Heart left ventricle (tissue), 16 donors: Measurements from ENCODE around the gene DUSP16. TPM values are rescaled to one million over a fixed set of nuclear protein-coding genes. Genes with fewer than 3 reads are reported as not detected.

ENCODE experiments used
- ATAC-seq, 4 donors: fragments of 200-7000 bp; cut with Tn5 transposase; one replicate each; pipeline ENCODE4 v1.9.1; 2020 to 2022; ENCODE audit warnings: moderate library complexity in 4 of 4, mild to moderate bottlenecking in 3 of 4, moderate number of reproducible peaks in 1 of 4
- DNase-seq, 5 donors: peaks; one replicate each; pipeline ENCODE4 v3.0.0-alpha.2; 2020
- H3K27ac ChIP-seq, 12 donors: fragments of 200-600 bp; sonication (generic) in 4 of 12; one replicate each; pipeline versions ENCODE4 v1.5.0 to v1.8.0; 2016 to 2022; ENCODE audit warnings: mild to moderate bottlenecking in 2 of 12
- H3K27me3 ChIP-seq, 9 donors: fragments of 200-600 bp; sonication (generic) in 2 of 9; one replicate each; pipeline versions ENCODE4 v1.5.1 to v1.8.0; 2016 to 2022; ENCODE audit warnings: mild to moderate bottlenecking in 3 of 9
- H3K36me3 ChIP-seq, 9 donors: fragments of 200-600 bp; sonication (generic) in 2 of 9; one replicate each; pipeline versions ENCODE4 v1.5.0 to v1.8.0; 2018 to 2022; ENCODE audit warnings: mild to moderate bottlenecking in 2 of 9
- H3K4me1 ChIP-seq, 12 donors: fragments of 200-600 bp; sonication (generic) in 4 of 12; one replicate each; pipeline versions ENCODE4 v1.5.0 to v1.8.0; 2016 to 2022; ENCODE audit warnings: mild to moderate bottlenecking in 3 of 12
- H3K4me3 ChIP-seq, 12 donors: fragments of 200-600 bp; sonication (generic) in 4 of 12; one replicate each; pipeline versions ENCODE4 v1.5.0 to v1.8.0; 2017 to 2022; ENCODE audit warnings: mild to moderate bottlenecking in 9 of 12, moderate library complexity in 4 of 12
- H3K9me3 ChIP-seq, 12 donors: fragments of 200-600 bp; sonication (generic) in 4 of 12; one replicate each; pipeline versions ENCODE4 v1.5.0 to v1.8.0; 2016 to 2022; ENCODE audit warnings: mild to moderate bottlenecking in 1 of 12
- POLR2A ChIP-seq, 2 donors: fragments of 450-650 bp; IDR thresholded peaks; one replicate each; pipeline ENCODE4 v1.6.1; 2017; ENCODE audit warnings: antibody characterized with exemption in 2 of 2, mild to moderate bottlenecking in 2 of 2, moderate library complexity in 2 of 2
- WGBS, 4 donors: extraction: QIAGEN DNeasy Blood & Tissue Kit in 2 of 4; methylation state at CpG; one replicate each; pipeline versions ENCODE4 v1.1.5 to v1.1.7; 2013 to 2018; 5-methylcytosine and 5-hydroxymethylcytosine counted together
- intact Hi-C, 10 donors: fragments of 100-400 bp; cut with DNase I; formaldehyde crosslinking; loops; one replicate each; pipeline versions ENCODE4 v1.11.1 to v1.14.2; 2022
- polyA plus RNA-seq, 2 donors: library from polyadenylated mRNA; stranded (reverse); fragments of 200-250 nt; gene quantifications; one replicate each; pipeline ENCODE4 v1.2.3, GENCODE V29; 2013
- total RNA-seq, 9 donors: library from RNA; depleted of rRNA in 2 of 9; stranded (reverse); fragments of >200 nt in 2 of 9; fragmentation: NEBNext Ultra II Directional in 3 of 9; extraction: Animal tissue kit (Norgen Biotek cat#: 25700) in 3 of 9; gene quantifications; one replicate each; pipeline versions ENCODE4 v1.1.0 to v1.2.4, GENCODE V29; 2016 to 2023
- TF ChIP-seq, protein P1 (sequence below), 12 donors: fragments of 200-600 bp; sonication (generic) in 4 of 12; IDR thresholded peaks; one replicate each; pipeline versions ENCODE4 v1.5.0 to v1.8.0; 2018 to 2022; ENCODE audit warnings: antibody characterized with exemption in 12 of 12, mild to moderate bottlenecking in 5 of 12
- donor health status: ischemic (EF 13 %, LVEDD 7.1; RV severe dilation, severe dysfunction).
- donor health status: healthy with polysubstance abuse.
- donor health status: DM: no; HTN: yes; CAD: no.
- donor health status: DM: no; HTN: no; CAD: no.
- donor health status: ischemic (EF 25% LVEDD 6.9; RV normal size, moderate dysfunction).
- donor health status: ischemic (EF 25% LVEDD 5.7; RV mildly dilated, moderate dysfunction).
- donor health status: healthy.
- donor health status: DM: yes; HTN: yes; CAD: no.
- donor health status: ischemic (EF 35%, LVEDD 5.7; RV mildly dilated, moderate dysfunction).
- donor health status: nonischemic (EF 11% LVEDD 7.7; RV severe dilation, severe dysfunction).
- donor health status: DM: yes; HTN: yes; CAD: no.
- donor health status: PGD.
- donor health status: ischemic (EF 29% LVEDD 5.4; RV normal size, mild dysfunction).
- donor health status: nonischemic (EF 23%, LVEDD 6.1; RV moderate dilation, normal function).

Gene DUSP16
- total and polyA plus RNA-seq, 11 donors = 2.5 to 24.7 (median 15.1) TPM

GRCh38 chr12:12499909-12500604 lies 62.6 kb downstream of the DUSP16 start:
- Histone ChIP-seq H3K9me3 (no peaks in the 10 kb centered on the region), H3K4me3 (no peak overlapping the region), H3K36me3 (peaks cover 0 to 42% (median 12%) of the 10 kb centered on the region in 9 donors), H3K27me3 (no peaks in the 10 kb centered on the region), H3K4me1 (peaks cover 0 to 20% (median 5%) of the 10 kb centered on the region in 12 donors), H3K27ac (no peak overlapping the region)
- ATAC-seq = no peak
- TF ChIP-seq POLR2A (IDR thresholded peaks at IDR 0.05) = no peak
- TF ChIP-seq, protein P1, sequence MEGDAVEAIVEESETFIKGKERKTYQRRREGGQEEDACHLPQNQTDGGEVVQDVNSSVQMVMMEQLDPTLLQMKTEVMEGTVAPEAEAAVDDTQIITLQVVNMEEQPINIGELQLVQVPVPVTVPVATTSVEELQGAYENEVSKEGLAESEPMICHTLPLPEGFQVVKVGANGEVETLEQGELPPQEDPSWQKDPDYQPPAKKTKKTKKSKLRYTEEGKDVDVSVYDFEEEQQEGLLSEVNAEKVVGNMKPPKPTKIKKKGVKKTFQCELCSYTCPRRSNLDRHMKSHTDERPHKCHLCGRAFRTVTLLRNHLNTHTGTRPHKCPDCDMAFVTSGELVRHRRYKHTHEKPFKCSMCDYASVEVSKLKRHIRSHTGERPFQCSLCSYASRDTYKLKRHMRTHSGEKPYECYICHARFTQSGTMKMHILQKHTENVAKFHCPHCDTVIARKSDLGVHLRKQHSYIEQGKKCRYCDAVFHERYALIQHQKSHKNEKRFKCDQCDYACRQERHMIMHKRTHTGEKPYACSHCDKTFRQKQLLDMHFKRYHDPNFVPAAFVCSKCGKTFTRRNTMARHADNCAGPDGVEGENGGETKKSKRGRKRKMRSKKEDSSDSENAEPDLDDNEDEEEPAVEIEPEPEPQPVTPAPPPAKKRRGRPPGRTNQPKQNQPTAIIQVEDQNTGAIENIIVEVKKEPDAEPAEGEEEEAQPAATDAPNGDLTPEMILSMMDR (IDR thresholded peaks at IDR 0.05) = no peak
- WGBS, 4 donors = 93 to 97% (median 94%) methylated on average over 5 of the region's 5 CpGs
- no peak for DNase-seq
- intact Hi-C loops = loop anchor here in 1 of 10 donors (10.0 kb wide), 1 partner anchor 65 kb away; the partner anchor contains the start of gene DUSP16

- intact Hi-C loops = no loop called here
- H3K36me3 ChIP-seq = peaks cover 0 to 48% (median 12%) of the 10 kb centered on the region in 9 donors
- H3K4me1 ChIP-seq = peaks cover 0 to 16% (median 3%) of the 10 kb centered on the region in 12 donors
- no peak overlapping the region for H3K27ac ChIP-seq
- H3K4me3 ChIP-seq = no peak overlapping the region
- TF ChIP-seq, protein P1 (IDR thresholded peaks at IDR 0.05) = no peak
- no peak for TF ChIP-seq POLR2A (IDR thresholded peaks at IDR 0.05)
- WGBS, 4 donors = 92 to 98% (median 95%) methylated on average over 4 of the region's 4 CpGs
- no peak for DNase-seq
- no peaks in the 10 kb centered on the region for H3K9me3 ChIP-seq
- no peak for ATAC-seq
- H3K27me3 ChIP-seq = no peaks in the 10 kb centered on the region
Measured at GRCh38 chr12:12498210-12498609, 64.5 kb downstream of the DUSP16 start.

DNA sequence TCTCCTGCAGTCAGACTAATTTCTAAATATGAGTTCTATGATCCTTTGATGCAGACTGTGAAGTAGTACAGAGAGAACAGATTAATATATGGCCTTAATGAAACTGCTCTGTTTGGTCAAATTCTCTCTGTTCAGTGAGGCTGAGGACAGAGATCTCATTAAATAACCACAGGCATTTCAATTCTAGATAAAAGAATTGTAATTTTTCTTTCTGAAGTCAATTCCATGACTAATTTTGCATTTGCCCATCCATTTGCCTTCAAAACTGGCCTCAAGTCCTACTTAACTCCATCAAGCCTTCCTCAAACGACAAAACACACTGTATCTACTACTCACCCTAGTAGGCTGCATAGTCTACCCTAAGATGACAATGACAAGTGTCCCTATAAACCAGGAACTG lies 67.1 kb downstream of the DUSP16 start:
- 82 to 94% (median 90%) methylated on average over 1 of the region's 1 CpG for WGBS, 4 donors
- H3K4me1 ChIP-seq = peaks cover 0 to 20% (median 3%) of the 10 kb centered on the region in 12 donors
- no peak for ATAC-seq
- H3K27ac ChIP-seq = no peak overlapping the region
- intact Hi-C loops = no loop called here
- no peak for DNase-seq
- no peaks in the 10 kb centered on the region for H3K9me3 ChIP-seq
- peaks cover 0 to 43% (median 12%) of the 10 kb centered on the region in 9 donors for H3K36me3 ChIP-seq
- TF ChIP-seq, protein P1 (IDR thresholded peaks at IDR 0.05) = no peak
- TF ChIP-seq POLR2A (IDR thresholded peaks at IDR 0.05) = no peak
- no peak overlapping the region for H3K4me3 ChIP-seq
- no peaks in the 10 kb centered on the region for H3K27me3 ChIP-seq

DNA sequence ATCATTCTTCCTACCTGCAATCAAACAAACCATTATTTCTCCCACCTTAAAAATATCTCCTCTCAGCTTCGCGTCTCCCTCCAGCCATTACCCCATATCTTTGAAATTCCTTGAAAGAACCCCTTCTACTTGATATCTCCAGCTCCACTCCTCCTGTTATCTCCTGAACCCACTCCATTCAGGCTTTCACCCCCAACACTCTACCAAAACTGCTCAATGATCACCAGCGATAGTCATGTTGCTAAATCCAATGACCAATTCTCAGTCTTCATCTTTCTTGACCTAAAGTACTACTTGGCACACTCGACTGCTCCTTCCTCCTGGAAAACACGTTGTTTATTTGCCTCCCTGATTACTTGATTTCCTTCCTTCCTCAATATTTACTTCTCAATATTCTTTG lies 70.1 kb downstream of the DUSP16 start:
- Histone ChIP-seq H3K27ac (no peak overlapping the region), H3K36me3 (peaks cover 0 to 44% (median 5%) of the 10 kb centered on the region in 9 donors), H3K4me3 (no peak overlapping the region), H3K9me3 (no peaks in the 10 kb centered on the region), H3K27me3 (no peaks in the 10 kb centered on the region), H3K4me1 (peaks cover 0 to 20% (median 3%) of the 10 kb centered on the region in 12 donors)
- 81 to 87% (median 84%) methylated on average over 5 of the region's 5 CpGs for WGBS, 4 donors
- ATAC-seq (no peak), DNase-seq (no peak)
- no peak for TF ChIP-seq POLR2A (IDR thresholded peaks at IDR 0.05)
- TF ChIP-seq, protein P1 (IDR thresholded peaks at IDR 0.05) = no peak
- intact Hi-C loops = no loop called here
